Measurements from ENCODE around the gene RPL18A.

The RPL18A gene

DNA sequence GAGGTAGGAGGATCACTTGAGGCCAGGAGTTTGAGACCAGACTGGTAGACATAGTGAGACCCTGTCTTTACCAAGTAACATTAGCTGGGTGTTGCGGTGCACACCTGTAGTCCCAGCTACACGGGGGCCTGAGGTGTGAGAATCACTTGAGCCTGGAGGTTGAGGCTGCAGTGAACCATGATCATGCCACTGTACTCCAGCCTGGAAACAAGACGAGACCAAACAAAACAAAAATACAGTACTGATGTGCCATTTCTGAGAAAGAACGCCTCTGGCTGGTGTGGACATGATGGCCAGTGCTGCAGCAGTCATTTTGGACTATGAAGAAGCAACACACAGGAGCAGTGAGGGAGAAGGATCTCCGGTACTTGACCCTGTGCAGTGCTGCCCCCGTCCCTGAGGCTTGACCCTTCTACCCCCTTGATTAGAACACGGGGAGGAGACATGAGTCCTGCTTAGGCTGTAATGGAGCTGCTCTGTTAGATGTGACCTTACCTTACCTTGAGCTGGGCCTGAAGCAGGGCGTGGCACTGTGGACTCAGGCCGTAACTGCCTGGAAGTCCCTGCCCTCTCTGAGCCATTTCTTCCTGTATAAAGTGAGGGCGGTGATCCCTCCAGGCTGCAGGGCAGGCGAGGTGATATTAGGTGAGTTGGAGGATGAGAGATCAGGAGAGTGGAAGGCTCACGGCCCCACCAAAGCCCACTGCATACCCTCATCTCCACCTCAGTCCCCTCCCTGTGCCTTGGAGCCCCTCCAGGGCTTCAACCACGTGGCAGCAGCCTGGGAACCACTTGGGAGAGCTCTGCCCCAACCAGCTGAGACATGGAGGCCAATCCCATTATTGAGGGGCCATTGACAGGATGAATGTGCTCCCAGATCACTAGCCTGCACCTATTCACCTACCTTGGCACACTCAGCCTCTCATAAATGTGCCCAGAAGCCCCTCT lies 5.9 kb downstream of the RPL18A start:
- H3K36me3 ChIP-seq (ENCODE audit: insufficient read depth) = peaks cover 11% of the 10 kb centered on the region; the same call in 1 of the 2 replicates
- no peak overlapping the region for H3K4me2 ChIP-seq
- H3K79me2 ChIP-seq (ENCODE audit: insufficient read depth, low read depth) = peaks cover 16% of the 10 kb centered on the region
- peaks cover 21% of the 10 kb centered on the region for H3K4me1 ChIP-seq (ENCODE audit: low read depth, poor library complexity, severe bottlenecking)
- no peaks in the 10 kb centered on the region for H4K20me1 ChIP-seq (ENCODE audit: insufficient read depth)
- TF ChIP-seq, protein P1, sequence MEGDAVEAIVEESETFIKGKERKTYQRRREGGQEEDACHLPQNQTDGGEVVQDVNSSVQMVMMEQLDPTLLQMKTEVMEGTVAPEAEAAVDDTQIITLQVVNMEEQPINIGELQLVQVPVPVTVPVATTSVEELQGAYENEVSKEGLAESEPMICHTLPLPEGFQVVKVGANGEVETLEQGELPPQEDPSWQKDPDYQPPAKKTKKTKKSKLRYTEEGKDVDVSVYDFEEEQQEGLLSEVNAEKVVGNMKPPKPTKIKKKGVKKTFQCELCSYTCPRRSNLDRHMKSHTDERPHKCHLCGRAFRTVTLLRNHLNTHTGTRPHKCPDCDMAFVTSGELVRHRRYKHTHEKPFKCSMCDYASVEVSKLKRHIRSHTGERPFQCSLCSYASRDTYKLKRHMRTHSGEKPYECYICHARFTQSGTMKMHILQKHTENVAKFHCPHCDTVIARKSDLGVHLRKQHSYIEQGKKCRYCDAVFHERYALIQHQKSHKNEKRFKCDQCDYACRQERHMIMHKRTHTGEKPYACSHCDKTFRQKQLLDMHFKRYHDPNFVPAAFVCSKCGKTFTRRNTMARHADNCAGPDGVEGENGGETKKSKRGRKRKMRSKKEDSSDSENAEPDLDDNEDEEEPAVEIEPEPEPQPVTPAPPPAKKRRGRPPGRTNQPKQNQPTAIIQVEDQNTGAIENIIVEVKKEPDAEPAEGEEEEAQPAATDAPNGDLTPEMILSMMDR (conservative IDR thresholded peaks at IDR 0.05; ENCODE audit: low read depth, low read length) = no peak
- H2AFZ ChIP-seq (ENCODE audit: low read depth) = no peak overlapping the region
- H3K27me3 ChIP-seq (ENCODE audit: insufficient read depth, low read depth) = peaks cover 16% of the 10 kb centered on the region; the same call in 1 of the 2 replicates
- no peak overlapping the region for H3K4me3 ChIP-seq (IDR thresholded peaks at IDR 0.05; ENCODE audit: insufficient read depth, low read depth, low read length)
- H3K27ac ChIP-seq = no peak overlapping the region
- H3K9ac ChIP-seq = no peak overlapping the region

DNA sequence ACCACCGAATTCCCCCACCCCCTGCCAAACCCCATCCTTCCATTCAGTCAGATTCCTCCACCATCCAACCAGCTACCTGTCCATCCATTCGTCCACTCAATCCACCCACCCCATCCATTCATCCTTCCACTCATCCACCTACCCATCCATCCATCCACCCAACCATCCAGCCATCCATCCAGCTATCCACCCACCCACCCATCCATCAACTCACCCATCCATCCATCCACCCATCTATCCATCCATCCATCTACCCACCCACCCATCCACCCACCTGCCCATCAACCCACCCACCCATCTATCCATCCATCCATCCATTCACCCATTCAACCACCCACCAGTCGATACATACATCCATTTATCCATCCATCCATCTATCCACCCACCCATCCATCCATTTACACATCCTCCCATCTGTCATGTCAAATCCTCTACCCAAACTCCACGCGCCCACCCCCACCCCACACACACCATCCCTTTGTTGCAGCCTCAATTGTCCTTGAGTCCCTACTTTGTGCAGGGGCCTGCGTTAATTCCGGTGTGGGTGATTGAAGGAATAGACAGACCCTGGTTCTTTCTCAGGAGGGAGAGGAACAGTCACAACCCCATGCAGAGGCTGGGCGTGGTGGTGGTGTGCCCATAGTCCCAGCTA lies 6.7 kb downstream of the RPL18A start:
- H3K4me3 ChIP-seq (IDR thresholded peaks at IDR 0.05; ENCODE audit: insufficient read depth, low read depth, low read length) = no peak overlapping the region
- peaks cover 18% of the 10 kb centered on the region for H3K4me1 ChIP-seq (ENCODE audit: low read depth, poor library complexity, severe bottlenecking)
- no peaks in the 10 kb centered on the region for H4K20me1 ChIP-seq (ENCODE audit: insufficient read depth)
- peaks cover 10% of the 10 kb centered on the region; the same call in 1 of the 2 replicates for H3K36me3 ChIP-seq (ENCODE audit: insufficient read depth)
- peaks cover 8% of the 10 kb centered on the region for H3K79me2 ChIP-seq (ENCODE audit: insufficient read depth, low read depth)
- no peak overlapping the region for H2AFZ ChIP-seq (ENCODE audit: low read depth)
- TF ChIP-seq, protein P1 (conservative IDR thresholded peaks at IDR 0.05; ENCODE audit: low read depth, low read length) = no peak
- no peak overlapping the region for H3K9ac ChIP-seq
- H3K4me2 ChIP-seq = no peak overlapping the region
- H3K27me3 ChIP-seq (ENCODE audit: insufficient read depth, low read depth) = peaks cover 23% of the 10 kb centered on the region; the same call in 1 of the 2 replicates
- H3K27ac ChIP-seq = no peak overlapping the region

DNA sequence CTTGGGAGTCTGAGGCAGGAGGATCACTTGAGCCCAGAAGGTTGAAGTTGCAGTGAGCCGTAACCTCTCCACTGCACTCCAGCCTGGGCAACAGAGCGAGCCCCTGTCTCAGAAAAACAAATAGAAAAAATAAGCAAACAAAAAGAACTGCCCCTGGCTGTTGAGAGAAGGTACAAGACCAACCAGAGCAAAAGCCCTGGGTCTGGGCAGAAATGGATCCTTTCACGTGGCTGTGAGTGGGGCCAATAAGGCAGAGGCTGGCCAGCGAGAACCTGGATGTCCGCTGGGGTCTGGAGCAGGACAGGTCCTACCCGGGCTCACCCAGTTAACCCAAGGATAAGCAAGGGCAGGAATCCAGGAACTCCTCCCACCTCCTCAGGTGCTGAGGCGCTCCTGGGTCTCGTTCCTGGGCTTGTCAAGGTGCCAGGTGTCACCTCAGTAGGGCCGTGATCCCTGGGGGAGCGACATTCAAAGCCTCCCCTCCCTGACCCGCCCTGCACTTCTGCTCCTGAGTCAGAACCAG lies 7.3 kb downstream of the RPL18A start:
- H3K27me3 ChIP-seq (ENCODE audit: insufficient read depth, low read depth) = peaks cover 27% of the 10 kb centered on the region; the same call in 1 of the 2 replicates
- H3K27ac ChIP-seq = no peak overlapping the region
- TF ChIP-seq, protein P1 (conservative IDR thresholded peaks at IDR 0.05; ENCODE audit: low read depth, low read length) = no peak
- peaks cover 2% of the 10 kb centered on the region; the same call in 1 of the 2 replicates for H3K79me2 ChIP-seq (ENCODE audit: insufficient read depth, low read depth)
- no peaks in the 10 kb centered on the region for H4K20me1 ChIP-seq (ENCODE audit: insufficient read depth)
- H2AFZ ChIP-seq (ENCODE audit: low read depth) = no peak overlapping the region
- H3K4me1 ChIP-seq (ENCODE audit: low read depth, poor library complexity, severe bottlenecking) = peaks cover 12% of the 10 kb centered on the region
- H3K36me3 ChIP-seq (ENCODE audit: insufficient read depth) = peaks cover 5% of the 10 kb centered on the region; the same call in 1 of the 2 replicates
- H3K4me2 ChIP-seq = no peak overlapping the region
- H3K9ac ChIP-seq = no peak overlapping the region
- no peak overlapping the region for H3K4me3 ChIP-seq (IDR thresholded peaks at IDR 0.05; ENCODE audit: insufficient read depth, low read depth, low read length)

DNA sequence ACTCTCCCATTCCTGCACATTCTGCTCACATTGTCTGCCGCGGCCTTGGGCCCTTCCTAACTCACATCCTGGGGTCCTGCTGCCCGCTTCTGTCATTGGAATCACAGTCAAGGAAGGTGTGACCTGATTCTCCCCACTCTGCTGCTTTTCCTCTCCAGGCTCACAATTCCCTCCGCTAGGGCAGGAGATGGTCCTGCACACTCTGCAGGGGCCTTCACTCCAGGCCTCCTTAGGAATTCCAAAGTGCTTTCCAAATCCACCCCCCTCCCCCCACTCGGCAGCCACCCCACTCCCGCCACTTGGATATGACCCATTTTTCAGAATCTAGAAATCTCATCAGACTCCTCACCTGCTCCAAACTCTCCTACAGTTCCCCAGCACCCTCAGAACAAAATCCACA lies 9.0 kb downstream of the RPL18A start:
- Histone ChIP-seq H3K4me3 (IDR thresholded peaks at IDR 0.05; ENCODE audit: insufficient read depth, low read depth, low read length) (no peak overlapping the region), H3K27me3 (ENCODE audit: insufficient read depth, low read depth) (peaks cover 36% of the 10 kb centered on the region; the same call in 1 of the 2 replicates), H2AFZ (ENCODE audit: low read depth) (no peak overlapping the region), H3K9ac (no peak overlapping the region), H3K79me2 (ENCODE audit: insufficient read depth, low read depth) (no peaks in the 10 kb centered on the region), H3K4me1 (ENCODE audit: low read depth, poor library complexity, severe bottlenecking) (peaks cover 7% of the 10 kb centered on the region), H3K4me2 (no peak overlapping the region), H3K36me3 (ENCODE audit: insufficient read depth) (no peaks in the 10 kb centered on the region), H4K20me1 (ENCODE audit: insufficient read depth) (no peaks in the 10 kb centered on the region), H3K27ac (no peak overlapping the region)
- TF ChIP-seq, protein P1 (conservative IDR thresholded peaks at IDR 0.05; ENCODE audit: low read depth, low read length) = no peak
